Hepatocyte (in vitro differentiated cells): ENCODE data around the gene ACO1. TPM values are rescaled to one million over a fixed set of nuclear protein-coding genes. Genes with fewer than 3 reads are reported as not detected.

Experiments
- DNase-seq: peaks from one replicate; pipeline ENCODE4 v3.0.0-alpha.2; 2016; ENCODE audit warnings: low spot score
- H2AFZ ChIP-seq: fragments of 200-600 bp; sonication (generic); 2 replicates; pipeline ENCODE4 v1.6.0; 2016; ENCODE audit warnings: antibody characterized with exemption, mild to moderate bottlenecking
- H3K27ac ChIP-seq: fragments of 200-600 bp; sonication (generic); 2 replicates; pipeline ENCODE4 v1.5.1; 2016; ENCODE audit warnings: mild to moderate bottlenecking
- H3K27me3 ChIP-seq: fragments of 200-600 bp; sonication (generic); 2 replicates; pipeline ENCODE4 v1.6.1; 2016
- H3K36me3 ChIP-seq: fragments of 200-600 bp; sonication (generic); replicated peaks from 2 replicates; pipeline ENCODE4 v1.5.1; 2016; ENCODE audit warnings: low read depth; ENCODE audit not compliant: insufficient read depth
- H3K4me1 ChIP-seq: fragments of 200-600 bp; sonication (generic); 2 replicates; pipeline ENCODE4 v1.5.1; 2016; ENCODE audit warnings: mild to moderate bottlenecking, moderate library complexity; ENCODE audit not compliant: insufficient read depth
- H3K4me2 ChIP-seq: fragments of 200-600 bp; sonication (generic); 2 replicates; pipeline ENCODE4 v1.6.0; 2016
- H3K4me3 ChIP-seq: fragments of 200-600 bp; sonication (generic); 2 replicates; pipeline ENCODE4 v1.5.1; 2016; ENCODE audit warnings: mild to moderate bottlenecking
- H3K79me2 ChIP-seq: fragments of 200-600 bp; sonication (generic); 2 replicates; pipeline ENCODE4 v1.6.0; 2017; ENCODE audit warnings: mild to moderate bottlenecking
- H3K9me2 ChIP-seq: fragments of 200-600 bp; sonication (generic); replicated peaks from 2 replicates; pipeline ENCODE4 v1.6.0; 2017; ENCODE audit warnings: mild to moderate bottlenecking; ENCODE audit not compliant: insufficient read depth
- H3K9me3 ChIP-seq: fragments of 200-600 bp; sonication (generic); 2 replicates; pipeline ENCODE4 v1.5.1; 2016; ENCODE audit warnings: low read depth, mild to moderate bottlenecking
- H4K20me1 ChIP-seq: fragments of 200-600 bp; sonication (generic); 2 replicates; pipeline ENCODE4 v1.6.0; 2016; ENCODE audit warnings: mild to moderate bottlenecking; ENCODE audit not compliant: insufficient read depth, poor library complexity, severe bottlenecking
- EZH2 ChIP-seq: fragments of 200-600 bp; sonication (generic); IDR thresholded peaks from 2 replicates; pipeline ENCODE4 v1.6.1; 2016; ENCODE audit warnings: antibody characterized with exemption, mild to moderate bottlenecking, borderline replicate concordance
- EZH2phosphoT487 ChIP-seq: fragments of 200-600 bp; sonication (generic); IDR thresholded peaks from one replicate; pipeline ENCODE4 v1.6.1; 2018; ENCODE audit warnings: antibody characterized with exemption, mild to moderate bottlenecking, low read depth, moderate library complexity; ENCODE audit not compliant: unreplicated experiment, severe bottlenecking
- WGBS: methylation state at CpG from one replicate; pipeline ENCODE4 v1.1.6; 2016; ENCODE audit warnings: low lambda C conversion rate; ENCODE audit errors: missing lambda C conversion rate; 5-methylcytosine and 5-hydroxymethylcytosine counted together
- polyA plus RNA-seq: library from polyadenylated mRNA; unstranded; fragments of >200 nt; fragmentation: Nextera tagmentation; extraction: Ambion mirVana; gene quantifications from 2 replicates; pipeline ENCODE4 v1.2.1, GENCODE V29; 2016
- total RNA-seq: library from RNA; depleted of rRNA; stranded (reverse); fragments of >200 nt; gene quantifications from 2 replicates; pipeline ENCODE4 v1.2.3, GENCODE V29; 2014
- TF ChIP-seq, protein P1 (sequence below): fragments of 200-600 bp; sonication (generic); IDR thresholded peaks from 2 replicates; pipeline ENCODE4 v1.5.1; 2016; ENCODE audit warnings: antibody characterized with exemption, mild to moderate bottlenecking; ENCODE audit not compliant: poor library complexity

The ACO1 gene
- total and polyA plus RNA-seq, 2 experiments from 2014 or later = 46.1 to 65.7 TPM

DNA sequence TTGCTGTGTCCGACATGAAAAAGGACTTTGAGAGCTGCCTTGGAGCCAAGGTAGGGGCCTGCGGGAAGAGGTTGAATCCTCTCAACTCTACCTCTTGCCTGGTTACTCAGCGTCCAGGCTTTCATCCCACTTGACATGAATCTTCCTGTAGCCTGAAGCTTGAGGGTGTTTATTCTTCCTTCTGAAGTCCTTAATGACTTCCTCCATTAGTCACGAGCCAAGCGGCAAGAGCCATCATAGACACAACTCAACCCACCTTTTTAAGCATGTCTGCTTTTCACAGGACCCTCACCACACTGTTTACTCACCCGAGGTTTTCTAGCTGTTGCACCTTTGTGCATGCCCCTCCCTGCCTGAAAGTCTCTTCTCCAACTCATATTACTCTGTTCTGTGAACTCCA lies 40.2 kb downstream of the ACO1 start:
- no peaks in the 10 kb centered on the region for H3K27me3 ChIP-seq
- no peak for TF ChIP-seq EZH2phosphoT487
- no peak for TF ChIP-seq EZH2
- TF ChIP-seq, protein P1, sequence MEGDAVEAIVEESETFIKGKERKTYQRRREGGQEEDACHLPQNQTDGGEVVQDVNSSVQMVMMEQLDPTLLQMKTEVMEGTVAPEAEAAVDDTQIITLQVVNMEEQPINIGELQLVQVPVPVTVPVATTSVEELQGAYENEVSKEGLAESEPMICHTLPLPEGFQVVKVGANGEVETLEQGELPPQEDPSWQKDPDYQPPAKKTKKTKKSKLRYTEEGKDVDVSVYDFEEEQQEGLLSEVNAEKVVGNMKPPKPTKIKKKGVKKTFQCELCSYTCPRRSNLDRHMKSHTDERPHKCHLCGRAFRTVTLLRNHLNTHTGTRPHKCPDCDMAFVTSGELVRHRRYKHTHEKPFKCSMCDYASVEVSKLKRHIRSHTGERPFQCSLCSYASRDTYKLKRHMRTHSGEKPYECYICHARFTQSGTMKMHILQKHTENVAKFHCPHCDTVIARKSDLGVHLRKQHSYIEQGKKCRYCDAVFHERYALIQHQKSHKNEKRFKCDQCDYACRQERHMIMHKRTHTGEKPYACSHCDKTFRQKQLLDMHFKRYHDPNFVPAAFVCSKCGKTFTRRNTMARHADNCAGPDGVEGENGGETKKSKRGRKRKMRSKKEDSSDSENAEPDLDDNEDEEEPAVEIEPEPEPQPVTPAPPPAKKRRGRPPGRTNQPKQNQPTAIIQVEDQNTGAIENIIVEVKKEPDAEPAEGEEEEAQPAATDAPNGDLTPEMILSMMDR = no peak
- peak overlapping the region; percentile 91 for H3K27ac ChIP-seq
- H2AFZ ChIP-seq = no peak overlapping the region
- H4K20me1 ChIP-seq = no peaks in the 10 kb centered on the region
- H3K4me2 ChIP-seq = no peak overlapping the region
- no peaks in the 10 kb centered on the region for H3K9me3 ChIP-seq
- peaks cover 17% of the 10 kb centered on the region for H3K4me1 ChIP-seq
- no peaks in the 10 kb centered on the region for H3K79me2 ChIP-seq
- no peaks in the 10 kb centered on the region for H3K9me2 ChIP-seq
- H3K36me3 ChIP-seq = no peaks in the 10 kb centered on the region
- no peak overlapping the region for H3K4me3 ChIP-seq
- DNase-seq = no peak
- 76% methylated on average over 6 of the region's 6 CpGs for WGBS

DNA sequence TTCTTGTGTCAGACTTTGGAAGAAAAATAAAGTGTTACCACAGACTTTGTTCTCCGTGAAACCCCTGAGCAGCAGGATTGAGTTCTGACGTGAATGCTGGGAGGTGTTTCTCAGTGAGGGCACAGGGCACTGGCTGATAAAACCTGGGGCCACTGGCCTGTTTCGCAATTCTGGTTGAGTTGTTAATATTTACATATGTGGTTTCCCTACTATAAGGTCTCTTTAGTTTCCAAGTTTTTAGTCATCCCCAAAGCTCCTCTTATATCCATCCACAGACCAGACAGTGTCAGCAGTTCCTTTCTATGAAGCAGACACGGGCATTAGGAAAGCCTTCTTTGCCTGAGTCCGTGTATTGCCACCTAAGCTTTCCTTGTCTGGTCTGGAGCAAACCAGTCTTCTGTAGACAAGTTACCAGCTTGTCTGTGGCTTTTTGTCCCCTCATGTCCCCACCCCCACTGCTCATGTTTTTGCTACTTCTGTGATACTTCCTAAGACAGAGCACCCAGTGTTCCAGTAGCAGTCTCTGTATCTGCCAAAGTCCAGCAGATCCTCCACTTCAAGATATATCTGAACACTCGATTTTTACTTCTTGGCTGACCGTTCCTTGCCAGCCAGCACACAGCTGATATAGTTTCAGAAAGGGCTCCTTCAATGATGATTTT lies 42.0 kb downstream of the ACO1 start:
- Histone ChIP-seq H3K4me1 (peaks cover 17% of the 10 kb centered on the region), H3K36me3 (no peaks in the 10 kb centered on the region), H3K4me2 (peak overlapping the region; percentile 60), H3K9me3 (no peaks in the 10 kb centered on the region), H3K27ac (peak overlapping the region; percentile 91), H3K9me2 (no peaks in the 10 kb centered on the region), H3K27me3 (no peaks in the 10 kb centered on the region), H4K20me1 (no peaks in the 10 kb centered on the region), H3K4me3 (no peak overlapping the region), H3K79me2 (no peaks in the 10 kb centered on the region), H2AFZ (no peak overlapping the region)
- peak; percentile 84 for DNase-seq
- TF ChIP-seq EZH2phosphoT487 = no peak
- TF ChIP-seq, protein P1 = no peak
- TF ChIP-seq EZH2 = no peak
- 64% methylated on average over 7 of the region's 7 CpGs for WGBS

DNA sequence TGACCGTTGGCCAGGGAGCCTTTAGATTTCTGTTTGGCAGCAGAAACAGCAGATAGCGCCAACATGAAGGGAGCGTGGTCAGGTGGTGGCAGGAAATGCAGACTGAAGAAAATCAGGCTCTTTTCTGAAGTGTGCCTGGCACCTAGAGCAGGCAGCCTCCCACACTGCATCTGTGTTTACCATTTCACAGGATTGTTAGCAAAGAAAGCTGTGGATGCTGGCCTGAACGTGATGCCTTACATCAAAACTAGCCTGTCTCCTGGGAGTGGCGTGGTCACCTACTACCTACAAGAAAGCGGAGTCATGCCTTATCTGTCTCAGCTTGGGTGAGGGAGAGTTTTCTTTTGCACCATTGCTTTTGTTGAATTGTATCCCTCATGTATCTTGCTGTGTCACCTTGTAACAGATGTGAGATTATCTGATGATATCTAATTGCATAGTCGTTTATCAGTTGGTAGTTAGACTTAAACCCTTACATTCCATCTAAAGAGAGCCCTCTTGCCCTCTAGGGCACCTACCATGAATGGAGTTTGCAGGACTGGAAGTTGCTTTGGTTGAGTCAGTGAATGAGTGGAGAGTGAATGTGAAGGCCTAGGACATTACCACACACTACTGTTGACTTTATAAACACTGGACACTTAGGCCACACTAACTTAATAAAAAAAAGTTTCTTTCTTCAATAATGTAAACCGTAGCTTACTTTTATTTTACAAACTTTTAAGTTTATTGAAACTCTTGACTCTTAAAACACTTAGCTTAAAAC lies 42.8 kb downstream of the ACO1 start:
- WGBS = 74% methylated on average over 8 of the region's 8 CpGs
- Histone ChIP-seq H4K20me1 (no peaks in the 10 kb centered on the region), H3K4me1 (peaks cover 17% of the 10 kb centered on the region), H2AFZ (no peak overlapping the region), H3K27ac (peak overlapping the region; percentile 91), H3K9me2 (no peaks in the 10 kb centered on the region), H3K4me2 (peak overlapping the region; percentile 60), H3K79me2 (no peaks in the 10 kb centered on the region), H3K27me3 (no peaks in the 10 kb centered on the region), H3K4me3 (no peak overlapping the region), H3K36me3 (no peaks in the 10 kb centered on the region), H3K9me3 (no peaks in the 10 kb centered on the region)
- peak; percentile 31 for DNase-seq
- TF ChIP-seq EZH2 = no peak
- no peak for TF ChIP-seq EZH2phosphoT487
- TF ChIP-seq, protein P1 = no peak
